Activated gamma-delta T cell (primary cell): ENCODE measurements around the gene ZMYND19.
"Not testable (repeated sequence)": the region's sequence is repeated elsewhere in the genome, so short reads cannot be mapped to it uniquely, and the experiment has no call there.

Experiments
- DNase-seq: peaks from one replicate; lab custom pipeline; 2025; lab: John Stamatoyannopoulos, UW

The ZMYND19 gene

DNA sequence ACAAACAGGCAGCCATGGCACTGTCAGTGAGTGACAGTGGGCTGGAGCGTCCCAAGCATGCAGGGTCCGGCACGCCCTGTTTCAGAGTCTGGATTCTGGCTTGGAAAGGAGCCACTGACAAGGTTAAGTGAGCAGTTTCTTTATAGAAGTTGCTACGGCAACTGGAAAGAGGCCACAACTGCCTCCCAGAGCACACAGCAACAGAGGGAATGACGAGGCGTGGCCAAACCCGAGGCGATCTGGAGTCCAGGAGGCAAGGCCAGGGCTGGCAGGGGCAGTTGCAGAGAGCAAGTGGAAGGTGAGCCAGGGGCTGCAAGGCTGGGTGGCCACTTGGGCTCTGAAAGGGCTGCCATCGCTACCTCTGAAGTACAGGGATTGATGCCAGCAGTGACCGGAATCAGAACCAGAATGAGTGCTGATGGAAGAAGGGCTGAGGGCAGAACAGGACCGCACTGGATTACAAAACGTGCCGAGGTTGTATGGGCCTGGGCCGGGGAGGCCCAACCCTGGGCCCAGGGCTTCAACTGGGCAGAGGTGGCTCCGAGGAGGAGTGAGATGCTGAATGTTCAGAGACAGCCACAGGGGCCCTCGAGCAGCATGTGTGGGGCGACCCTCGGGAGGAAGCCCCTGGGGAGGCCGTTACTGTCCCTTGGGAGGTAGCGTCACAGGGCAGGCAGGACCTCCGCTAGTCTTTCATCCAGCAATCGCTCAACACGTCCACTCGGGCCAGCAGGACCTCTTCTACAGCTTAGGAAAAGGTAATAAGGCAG, 34.1 kb downstream of the ZMYND19 start:
- no peak for DNase-seq

DNA sequence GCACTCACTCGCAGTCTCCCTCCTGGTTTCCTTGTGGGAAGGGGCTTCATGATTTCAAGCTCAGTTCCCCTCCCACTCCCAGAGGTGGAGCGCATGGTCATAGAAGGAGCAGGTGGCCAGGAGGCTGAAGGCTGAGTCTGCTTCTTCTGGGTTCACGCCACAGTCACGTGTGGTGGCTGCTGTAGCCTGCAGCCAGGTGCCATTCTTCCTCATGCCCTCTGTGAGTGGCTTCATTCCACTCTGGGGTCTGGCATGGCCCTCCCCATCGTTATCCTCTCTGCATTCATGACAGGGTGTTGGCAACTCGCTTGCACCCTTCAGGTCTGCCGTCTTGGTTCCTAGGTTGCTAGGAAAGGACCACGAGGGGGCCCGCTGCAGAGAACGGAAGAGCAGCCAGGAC, 35.1 kb downstream of the ZMYND19 start:
- DNase-seq, result no peak

DNA sequence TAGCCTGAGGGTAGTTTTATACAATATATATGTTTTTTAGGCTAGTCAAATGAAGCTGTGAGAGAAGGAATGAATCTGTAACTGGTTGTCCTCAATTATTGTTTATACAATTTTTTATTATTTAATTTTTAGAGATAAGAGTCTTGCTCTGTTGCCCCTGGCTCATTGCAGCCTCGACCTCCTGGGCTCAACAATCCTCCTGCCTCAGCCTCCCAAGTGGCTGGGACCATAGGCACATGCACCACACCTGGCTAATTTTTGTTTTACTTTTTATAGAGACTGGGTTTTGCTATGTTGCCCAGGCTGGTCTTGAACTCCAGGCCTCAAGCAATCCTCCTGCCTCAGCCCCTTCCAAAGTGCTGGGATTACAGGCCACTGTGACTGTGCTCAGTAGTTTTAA, 36.0 kb downstream of the ZMYND19 start:
- DNase-seq, result no peak

DNA sequence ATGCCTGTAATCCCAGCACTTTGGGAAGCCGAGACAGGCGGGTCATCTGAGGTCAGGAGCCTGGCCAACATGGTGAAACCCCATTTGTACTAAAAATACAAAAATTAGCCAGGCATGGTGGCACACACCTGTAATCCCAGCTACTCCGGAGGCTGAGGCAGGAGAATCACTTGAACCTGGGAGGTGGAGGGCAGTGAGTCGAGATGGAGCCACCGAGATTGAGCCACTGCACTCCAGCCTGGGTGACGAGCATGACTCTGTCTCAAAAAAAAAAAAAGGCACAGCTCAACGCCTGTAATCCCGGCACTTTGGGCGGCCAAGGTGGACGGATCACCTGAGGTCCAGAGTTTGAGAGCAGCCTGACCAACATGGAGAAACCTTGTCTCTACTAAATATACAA, 36.7 kb downstream of the ZMYND19 start:
- not testable (repeated sequence) for DNase-seq

DNA sequence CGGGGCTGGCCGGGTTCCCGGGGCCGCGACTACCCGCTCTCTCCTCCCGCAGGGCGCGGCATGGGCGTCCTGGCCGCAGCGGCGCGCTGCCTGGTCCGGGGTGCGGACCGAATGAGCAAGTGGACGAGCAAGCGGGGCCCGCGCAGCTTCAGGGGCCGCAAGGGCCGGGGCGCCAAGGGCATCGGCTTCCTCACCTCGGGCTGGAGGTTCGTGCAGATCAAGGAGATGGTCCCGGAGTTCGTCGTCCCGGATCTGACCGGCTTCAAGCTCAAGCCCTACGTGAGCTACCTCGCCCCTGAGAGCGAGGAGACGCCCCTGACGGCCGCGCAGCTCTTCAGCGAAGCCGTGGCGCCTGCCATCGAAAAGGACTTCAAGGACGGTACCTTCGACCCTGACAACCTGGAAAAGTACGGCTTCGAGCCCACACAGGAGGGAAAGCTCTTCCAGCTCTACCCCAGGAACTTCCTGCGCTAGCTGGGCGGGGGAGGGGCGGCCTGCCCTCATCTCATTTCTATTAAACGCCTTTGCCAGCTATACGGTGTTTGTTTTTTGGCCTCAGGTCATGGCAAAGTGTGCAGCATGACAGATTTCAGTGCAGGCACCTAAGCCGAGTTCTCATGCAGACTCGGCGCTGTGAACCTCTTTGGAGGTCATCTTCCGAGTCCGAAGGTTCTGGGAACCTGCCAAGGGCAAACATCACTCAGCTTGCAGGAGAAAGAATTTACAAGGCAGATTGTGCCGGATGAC, 38.1 kb downstream of the ZMYND19 start:
- no peak for DNase-seq

DNA sequence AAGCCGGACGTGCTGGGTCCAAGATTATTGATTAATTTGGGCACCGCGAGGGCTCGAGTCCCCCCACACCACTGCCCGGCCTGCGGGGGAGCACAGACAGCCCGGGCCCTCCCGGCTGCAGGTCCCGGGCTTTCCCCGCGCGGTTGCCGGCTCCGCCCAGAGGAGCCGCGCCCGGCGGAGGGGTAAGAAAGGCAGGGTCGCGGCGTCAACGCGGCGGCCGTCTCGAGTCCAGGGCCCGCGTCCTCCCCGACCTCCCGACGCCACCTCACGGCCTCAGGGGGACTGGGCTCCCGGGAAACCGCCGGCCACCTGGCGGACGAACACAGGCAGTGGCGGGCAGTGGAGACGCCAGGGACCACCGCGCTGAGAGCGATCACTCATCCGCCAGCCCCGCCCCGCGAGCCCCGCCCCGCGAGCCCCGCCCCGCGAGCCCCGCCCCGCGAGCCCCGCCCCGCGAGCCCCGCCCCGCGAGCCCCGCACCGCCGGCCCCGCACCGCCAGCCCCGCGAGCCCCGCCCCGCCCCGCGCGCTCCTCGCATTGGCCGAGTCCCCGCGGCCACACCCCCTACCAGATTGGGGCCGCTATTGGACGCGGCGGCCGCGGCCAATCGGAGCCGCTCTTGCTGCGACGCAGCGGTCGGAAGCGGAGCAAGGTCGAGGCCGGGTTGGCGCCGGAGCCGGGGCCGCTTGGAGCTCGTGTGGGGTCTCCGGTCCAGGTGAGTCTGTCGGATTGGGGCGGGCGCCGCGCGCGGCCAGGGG, 38.9 kb downstream of the ZMYND19 start, which contains the start of gene MRPL41:
TSS of gene MRPL41 (plus strand) at position 616 of the 758 bp plus-strand sequence. CDS start 203 bp downstream, outside the sequence.
- peak; percentile 89 for DNase-seq

DNA sequence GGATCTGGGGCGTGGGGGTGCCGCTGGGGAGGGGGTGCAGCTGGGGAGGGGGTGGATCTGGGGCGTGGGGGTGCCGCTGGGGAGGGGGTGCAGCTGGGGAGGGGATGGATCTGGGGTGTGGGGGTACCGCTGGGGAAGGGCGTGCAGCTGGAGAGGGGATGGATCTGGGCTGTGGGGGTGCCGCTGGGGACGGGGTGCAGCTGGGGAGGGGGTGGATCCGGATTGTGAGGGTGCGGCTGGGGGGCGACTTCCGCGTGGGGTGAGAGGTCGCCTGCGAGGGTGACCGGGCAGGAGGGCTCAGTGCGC, 39.4 kb downstream of the ZMYND19 start:
- DNase-seq, result not testable (repeated sequence)

DNA sequence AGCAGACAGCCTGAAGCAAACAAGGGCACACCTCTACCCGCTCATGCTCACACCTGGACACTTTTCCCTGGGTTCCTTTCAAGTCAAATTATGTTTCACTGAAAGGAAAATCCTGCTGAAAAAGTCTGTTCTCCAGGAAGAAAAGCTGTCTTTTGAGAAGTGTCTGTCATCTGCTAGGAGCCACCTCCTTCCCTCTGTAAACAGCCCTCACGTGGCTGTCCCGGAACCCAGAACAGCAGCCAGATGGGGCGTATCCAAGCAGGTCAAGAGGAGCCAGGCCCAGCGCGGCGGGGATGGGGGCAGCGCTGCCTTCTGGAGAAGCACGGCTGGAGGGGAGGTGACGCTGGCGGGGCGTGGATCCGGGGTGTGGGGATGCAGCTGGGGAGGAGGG, 40.1 kb downstream of the ZMYND19 start, which contains the start of gene PNPLA7:
TSS of gene PNPLA7 (minus strand) at position 172 of the 391 bp plus-strand sequence. CDS start 205 bp downstream, outside the sequence.
- no peak for DNase-seq

DNA sequence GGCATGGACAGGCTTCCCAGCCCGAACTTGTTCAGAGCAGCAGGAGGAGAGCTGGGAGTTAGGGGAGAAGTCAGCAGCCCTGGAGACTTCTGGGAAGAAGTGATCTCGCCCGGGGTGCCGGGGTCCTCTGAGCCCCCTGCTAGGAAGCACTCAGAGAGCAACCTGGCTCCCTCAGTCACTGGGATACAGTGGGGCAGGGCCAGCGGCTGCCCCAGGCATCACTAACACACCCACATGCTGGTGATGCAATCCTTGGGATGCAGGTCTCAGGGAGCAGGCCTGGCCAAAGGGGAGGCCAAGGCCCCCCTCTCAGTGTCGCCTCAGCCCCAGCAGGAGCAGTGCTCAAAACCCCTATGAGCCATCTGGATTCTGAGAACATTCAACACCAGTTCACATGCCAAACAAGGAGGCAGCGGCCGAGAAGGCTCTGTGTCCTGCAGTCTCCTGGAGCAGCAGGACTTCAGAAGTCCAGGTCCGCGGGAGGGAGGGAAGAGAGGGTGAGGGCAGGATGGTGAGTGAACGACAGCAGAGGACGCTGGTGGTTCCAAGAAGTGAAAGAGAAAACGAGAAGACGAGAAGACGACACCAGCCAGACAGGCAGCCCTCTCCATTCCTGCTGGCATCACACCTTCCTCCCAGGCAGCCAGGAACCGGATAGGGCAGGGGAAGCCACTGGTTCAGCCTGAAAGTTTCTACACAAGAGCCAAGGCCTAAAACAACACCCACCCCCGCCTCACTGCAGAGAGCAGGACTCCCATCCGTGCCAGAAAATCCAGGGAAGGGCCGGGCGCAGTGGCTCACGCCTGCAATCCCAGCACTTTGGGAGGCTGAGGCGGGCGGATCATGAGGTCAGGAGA, 42.4 kb downstream of the ZMYND19 start:
- no peak for DNase-seq

DNA sequence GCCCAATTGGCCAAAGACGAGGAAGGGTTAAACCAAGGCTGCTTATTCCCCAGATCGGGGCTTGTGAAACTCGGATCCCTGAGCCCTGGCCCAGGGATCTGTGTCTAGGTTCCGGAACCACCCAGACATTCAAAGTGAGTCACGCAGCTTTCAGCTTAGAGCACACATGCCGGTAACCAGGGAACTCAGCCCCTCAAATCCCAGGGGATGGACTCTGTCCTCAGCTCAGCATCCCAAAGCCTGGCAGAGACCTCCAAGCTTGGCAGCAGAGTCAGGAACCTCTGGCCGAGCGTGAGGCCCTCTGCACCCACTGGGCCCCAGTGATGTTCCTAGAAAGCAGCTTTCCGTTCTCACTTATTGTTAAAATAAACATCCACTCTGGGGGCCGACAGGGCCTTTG, 45.2 kb downstream of the ZMYND19 start:
- no peak for DNase-seq

DNA sequence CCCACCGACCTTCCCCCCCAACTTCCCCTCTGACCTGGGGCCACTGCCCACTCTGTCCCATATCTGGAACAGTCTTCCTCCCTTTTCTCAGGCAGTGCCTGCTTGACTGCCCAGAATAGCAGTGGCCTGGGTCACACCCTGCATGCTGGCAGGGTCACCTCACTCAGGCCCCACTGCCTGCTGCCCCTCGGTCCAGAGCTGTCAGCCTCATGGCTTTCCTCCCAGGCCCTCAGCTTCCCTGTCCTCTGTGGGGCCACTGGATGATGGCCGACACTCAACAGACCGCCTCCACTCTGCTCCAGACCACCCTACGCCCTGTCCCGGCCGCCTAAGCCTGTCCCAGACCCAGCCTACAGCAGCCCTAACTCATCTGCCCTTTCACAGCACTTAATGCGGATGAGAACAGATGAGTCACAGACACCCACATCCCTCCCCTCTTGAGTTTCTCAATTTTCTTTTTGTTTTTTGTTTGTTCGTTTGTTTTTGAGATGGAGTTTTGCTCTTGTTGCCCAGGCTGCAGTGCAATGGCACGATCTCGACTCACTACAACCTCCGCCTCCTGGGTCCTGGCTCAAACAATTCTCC, 46.0 kb downstream of the ZMYND19 start:
- no peak for DNase-seq

DNA sequence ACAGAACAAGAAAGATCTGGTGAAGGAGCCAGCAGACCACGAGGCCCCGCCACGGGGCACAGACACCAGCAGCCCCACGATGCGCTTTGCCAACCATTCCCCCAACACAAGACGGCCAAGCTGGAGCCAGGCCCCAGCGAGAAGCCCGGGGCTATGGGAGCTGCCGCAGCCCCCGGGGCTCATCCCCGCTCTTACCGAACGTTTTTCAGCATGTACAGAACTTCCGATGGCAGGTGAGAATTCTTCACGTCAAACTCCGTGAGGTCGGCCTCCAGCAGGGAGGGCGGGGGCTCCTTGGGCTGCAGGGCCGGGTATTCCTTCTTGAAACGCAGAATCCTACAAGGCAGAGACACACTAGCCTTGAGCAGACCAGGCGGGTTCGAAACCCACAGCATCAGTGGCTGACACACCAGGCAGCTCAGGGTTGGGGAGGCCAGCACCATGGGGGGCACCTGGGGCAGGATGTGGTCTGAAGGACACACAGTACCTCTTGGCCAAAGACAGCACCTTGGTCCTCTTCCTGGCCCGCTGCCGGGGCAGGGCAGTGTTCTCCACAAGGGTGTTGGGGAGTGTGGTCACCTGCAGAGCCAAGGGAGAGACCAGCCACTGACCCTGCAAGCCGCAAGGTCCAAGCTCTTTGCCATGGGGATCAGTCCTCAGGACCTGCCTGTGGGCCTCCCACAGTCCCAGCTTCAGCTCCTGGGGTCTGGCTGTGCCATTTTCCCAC, 46.9 kb downstream of the ZMYND19 start:
- no peak for DNase-seq

DNA sequence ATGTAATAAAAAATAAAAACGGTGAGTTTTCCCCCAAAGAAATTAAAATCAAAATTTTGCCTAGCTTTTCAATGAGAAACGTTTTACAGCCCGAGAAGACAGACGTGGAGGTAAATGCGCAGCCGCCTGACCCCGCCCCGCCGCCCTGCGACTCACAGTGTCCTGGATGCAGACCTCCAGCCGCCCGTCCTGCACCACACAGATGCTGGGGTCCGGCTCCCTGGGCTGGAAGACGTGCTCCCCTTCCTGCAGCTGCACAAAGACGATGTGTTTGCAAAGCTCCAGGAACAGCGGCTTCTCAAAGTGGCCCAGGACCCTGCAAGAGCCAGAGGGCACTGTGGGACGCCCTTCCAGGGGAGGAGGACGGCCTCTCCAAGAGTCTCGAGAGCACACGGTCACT, 47.8 kb downstream of the ZMYND19 start:
- no peak for DNase-seq

DNA sequence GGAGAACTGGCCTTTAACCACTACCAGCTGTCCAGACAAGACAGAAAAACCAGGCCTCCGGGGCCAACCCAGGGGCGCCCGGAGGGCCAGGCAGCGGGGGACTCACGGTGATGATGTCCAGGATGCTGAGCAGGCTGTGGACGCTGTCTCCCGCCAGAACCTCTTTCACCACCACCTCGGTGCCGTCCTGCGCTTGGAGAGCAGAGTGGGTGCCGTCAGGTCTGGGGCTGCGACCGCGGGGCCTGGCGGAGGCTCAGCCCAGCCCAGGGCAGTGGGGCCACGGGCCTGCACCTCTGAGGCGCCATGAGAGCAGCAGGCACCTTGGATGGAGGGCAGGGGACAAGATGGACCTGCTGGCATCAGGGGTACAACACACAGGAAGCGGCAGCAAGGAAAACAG, 49.8 kb downstream of the ZMYND19 start:
- DNase-seq, result no peak

DNA sequence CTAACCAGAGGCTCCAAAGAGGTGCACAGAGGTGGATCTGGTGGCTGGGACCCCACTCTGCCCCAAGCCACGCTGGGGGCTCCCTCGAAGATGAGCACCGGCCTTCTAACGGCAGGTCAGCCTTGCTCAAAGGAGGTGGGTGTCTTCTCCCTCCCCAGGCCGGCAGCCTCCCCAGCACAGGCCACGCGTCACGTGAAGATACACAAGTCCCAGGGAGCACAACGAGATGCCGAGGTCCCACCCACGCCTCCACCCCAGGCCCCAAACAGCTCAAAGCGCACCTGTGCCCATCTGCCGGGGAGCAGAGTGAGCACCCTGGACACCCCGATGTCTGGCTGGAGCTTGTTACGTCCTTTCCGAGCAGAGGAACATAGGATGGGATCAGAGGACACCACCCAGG, 52.3 kb downstream of the ZMYND19 start:
- no peak for DNase-seq

DNA sequence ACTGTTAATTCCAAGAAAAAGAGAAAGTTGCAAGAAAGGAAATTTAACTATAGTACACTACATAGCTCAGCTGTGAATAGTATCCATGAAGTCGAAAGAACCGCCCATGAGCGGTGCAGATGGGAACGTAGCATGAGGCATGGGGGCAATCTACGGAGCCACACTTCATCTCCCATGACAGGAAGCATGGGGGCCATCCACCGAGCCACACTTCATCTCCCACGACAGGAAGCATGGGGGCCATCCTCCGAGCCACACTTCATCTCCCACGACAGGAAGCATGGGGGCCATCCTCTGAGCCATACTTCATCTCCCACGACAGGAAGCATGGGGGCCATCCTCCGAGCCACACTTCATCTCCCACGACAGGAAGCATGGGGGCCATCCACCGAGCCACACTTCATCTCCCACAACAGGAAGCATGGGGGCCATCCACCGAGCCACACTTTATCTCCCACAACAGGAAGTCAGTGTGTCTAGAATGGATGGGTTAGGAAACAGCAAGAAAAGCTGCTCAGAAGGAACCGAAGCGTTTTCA, 53.6 kb downstream of the ZMYND19 start:
- DNase-seq, result not testable (repeated sequence)

DNA sequence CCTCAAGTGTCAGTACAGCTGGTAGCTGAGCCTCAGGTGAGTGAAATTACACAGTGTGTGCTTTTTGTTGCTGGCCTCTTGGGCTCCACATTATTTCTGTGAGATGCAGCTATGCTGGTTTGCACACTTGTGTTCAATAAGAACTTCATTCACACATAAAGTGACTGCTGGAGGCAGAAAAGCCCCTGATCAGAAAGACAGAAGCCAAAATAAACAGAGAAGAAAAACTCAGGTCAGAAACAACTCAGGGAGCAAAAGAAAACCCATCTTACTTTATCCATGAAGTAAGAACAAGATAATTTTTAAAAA, 55.2 kb downstream of the ZMYND19 start:
- DNase-seq, result no peak

DNA sequence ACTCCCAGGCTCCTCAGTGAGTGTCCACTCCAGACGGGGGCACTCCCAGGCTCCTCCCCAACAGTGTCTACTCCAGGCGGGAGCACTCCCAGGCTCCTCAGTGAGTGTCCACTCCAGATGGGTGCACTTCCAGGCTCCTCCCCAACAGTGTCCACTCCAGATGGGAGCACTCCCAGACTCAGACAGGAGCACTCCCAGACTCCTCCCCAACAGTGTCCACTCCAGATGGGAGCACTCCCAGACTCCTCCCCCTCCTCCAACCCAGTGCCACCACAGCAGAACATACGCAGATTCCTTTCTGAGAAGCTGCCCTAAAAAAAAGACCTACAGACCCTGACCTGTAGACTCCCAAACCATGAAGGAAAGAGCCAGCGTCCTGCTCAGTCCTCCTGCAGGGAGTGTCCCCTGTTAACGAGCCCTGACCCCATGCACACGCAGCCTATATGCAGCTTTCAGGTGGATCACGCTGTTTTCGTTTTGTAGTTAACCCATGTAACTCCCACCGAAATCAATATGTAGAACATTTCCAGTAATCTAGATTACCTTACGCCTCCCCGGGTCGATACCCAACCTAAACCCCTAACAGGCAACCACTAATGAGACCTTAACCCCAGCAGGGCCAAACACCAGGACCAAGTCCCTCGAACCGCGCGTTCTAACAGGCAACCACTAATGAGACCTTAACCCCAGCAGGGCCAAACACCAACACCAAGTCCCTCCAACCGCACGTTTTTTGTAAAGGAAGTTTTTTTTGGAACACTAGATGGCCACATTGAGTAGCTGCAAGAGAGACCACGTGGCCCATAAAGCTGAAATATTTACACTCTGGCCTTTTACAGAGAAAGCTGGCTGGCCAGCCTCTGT, 55.8 kb downstream of the ZMYND19 start:
- no peak for DNase-seq

DNA sequence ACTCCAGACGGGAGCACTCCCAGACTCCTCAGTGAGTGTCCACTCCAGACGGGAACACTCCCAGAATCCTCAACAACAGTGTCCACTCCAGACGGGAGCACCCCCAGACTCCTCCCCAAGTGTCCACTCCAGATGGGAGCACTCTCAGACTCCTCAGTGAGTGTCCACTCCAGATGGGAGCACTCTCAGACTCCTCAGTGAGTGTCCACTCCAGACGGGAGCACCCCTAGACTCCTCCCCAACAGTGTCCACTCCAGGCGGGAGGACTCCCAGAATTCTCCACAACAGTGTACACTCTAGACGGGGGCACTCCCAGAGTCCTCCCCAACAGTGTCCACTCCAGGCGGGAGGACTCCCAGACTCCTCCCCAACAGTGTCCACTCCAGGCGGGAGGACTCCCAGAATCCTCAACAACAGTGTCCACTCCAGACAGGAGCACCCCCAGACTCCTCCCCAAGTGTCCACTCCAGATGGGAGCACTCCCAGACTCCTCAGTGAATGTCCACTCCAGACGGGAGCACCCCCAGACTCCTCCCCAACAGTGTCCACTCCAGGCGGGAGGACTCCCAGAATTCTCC, 57.3 kb downstream of the ZMYND19 start:
- DNase-seq, result not testable (repeated sequence)
